HL-60 (cell line): ENCODE measurements around the gene KCNH2.

Experiments
- GABPA ChIP-seq: IDR thresholded peaks from 2 replicates; pipeline ENCODE4 v1.6.1; 2012; ENCODE audit warnings: low read depth
- POLR2AphosphoS5 ChIP-seq: IDR thresholded peaks from 2 replicates; pipeline ENCODE4 v1.6.1; 2012; ENCODE audit warnings: low read depth
- SPI1 ChIP-seq: IDR thresholded peaks from 2 replicates; pipeline ENCODE4 v1.6.1; 2012; ENCODE audit warnings: low read depth, mild to moderate bottlenecking, borderline replicate concordance
- TF ChIP-seq, protein P1 (sequence below): IDR thresholded peaks from one replicate; pipeline ENCODE4 v1.5.1; 2011; ENCODE audit warnings: low read length, control low read depth, inconsistent platforms; ENCODE audit not compliant: insufficient read depth
- TF ChIP-seq, protein P2 (sequence below): IDR thresholded peaks from 2 replicates; pipeline ENCODE4 v1.6.1; 2012; ENCODE audit warnings: low read depth; ENCODE audit not compliant: insufficient replicate concordance

DNA sequence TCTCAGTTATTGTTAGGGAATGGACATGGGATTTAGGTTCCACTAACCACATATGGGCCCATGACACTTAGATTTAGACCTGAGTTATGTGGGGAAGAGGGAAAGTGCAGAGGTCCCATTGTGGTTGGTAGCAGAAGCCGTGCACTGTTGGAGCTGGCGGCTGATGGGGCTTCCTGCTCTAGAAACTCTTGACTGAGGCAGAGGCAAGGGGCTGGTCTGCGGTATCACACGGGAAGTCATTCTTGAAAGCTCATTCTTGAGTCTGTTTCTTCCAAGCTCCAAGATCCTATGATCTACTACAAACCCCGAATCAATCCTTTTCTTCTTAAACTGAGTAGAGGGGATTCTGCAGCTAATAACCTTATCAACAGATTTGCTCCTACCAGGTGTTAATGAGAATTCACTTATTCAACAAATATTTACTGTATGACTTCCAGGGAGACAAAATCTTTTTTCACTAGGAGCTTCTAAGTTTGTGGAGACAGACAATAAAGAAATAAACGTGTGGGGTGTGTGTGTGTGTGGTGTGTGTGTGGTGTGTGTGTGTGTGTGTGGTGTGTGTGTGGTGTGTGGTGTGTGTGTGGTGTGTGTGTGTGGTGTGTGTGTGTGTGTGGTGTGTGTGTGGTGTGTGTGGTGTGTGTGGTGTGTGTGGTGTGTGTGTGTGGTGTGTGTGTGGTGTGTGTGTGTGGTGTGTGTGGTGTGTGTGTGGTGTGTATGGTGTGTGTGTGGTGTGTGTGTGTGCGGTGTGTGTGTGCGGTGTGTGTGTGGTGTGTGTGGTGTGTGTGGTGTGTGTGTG lies 68.7 kb downstream of the KCNH2 start:
- TF ChIP-seq, protein P1, sequence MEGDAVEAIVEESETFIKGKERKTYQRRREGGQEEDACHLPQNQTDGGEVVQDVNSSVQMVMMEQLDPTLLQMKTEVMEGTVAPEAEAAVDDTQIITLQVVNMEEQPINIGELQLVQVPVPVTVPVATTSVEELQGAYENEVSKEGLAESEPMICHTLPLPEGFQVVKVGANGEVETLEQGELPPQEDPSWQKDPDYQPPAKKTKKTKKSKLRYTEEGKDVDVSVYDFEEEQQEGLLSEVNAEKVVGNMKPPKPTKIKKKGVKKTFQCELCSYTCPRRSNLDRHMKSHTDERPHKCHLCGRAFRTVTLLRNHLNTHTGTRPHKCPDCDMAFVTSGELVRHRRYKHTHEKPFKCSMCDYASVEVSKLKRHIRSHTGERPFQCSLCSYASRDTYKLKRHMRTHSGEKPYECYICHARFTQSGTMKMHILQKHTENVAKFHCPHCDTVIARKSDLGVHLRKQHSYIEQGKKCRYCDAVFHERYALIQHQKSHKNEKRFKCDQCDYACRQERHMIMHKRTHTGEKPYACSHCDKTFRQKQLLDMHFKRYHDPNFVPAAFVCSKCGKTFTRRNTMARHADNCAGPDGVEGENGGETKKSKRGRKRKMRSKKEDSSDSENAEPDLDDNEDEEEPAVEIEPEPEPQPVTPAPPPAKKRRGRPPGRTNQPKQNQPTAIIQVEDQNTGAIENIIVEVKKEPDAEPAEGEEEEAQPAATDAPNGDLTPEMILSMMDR, result no peak
- TF ChIP-seq POLR2AphosphoS5, result no peak
- TF ChIP-seq, protein P2, sequence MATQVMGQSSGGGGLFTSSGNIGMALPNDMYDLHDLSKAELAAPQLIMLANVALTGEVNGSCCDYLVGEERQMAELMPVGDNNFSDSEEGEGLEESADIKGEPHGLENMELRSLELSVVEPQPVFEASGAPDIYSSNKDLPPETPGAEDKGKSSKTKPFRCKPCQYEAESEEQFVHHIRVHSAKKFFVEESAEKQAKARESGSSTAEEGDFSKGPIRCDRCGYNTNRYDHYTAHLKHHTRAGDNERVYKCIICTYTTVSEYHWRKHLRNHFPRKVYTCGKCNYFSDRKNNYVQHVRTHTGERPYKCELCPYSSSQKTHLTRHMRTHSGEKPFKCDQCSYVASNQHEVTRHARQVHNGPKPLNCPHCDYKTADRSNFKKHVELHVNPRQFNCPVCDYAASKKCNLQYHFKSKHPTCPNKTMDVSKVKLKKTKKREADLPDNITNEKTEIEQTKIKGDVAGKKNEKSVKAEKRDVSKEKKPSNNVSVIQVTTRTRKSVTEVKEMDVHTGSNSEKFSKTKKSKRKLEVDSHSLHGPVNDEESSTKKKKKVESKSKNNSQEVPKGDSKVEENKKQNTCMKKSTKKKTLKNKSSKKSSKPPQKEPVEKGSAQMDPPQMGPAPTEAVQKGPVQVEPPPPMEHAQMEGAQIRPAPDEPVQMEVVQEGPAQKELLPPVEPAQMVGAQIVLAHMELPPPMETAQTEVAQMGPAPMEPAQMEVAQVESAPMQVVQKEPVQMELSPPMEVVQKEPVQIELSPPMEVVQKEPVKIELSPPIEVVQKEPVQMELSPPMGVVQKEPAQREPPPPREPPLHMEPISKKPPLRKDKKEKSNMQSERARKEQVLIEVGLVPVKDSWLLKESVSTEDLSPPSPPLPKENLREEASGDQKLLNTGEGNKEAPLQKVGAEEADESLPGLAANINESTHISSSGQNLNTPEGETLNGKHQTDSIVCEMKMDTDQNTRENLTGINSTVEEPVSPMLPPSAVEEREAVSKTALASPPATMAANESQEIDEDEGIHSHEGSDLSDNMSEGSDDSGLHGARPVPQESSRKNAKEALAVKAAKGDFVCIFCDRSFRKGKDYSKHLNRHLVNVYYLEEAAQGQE, result no peak
- TF ChIP-seq SPI1, result no peak
- no peak for TF ChIP-seq GABPA
